A204.1 (cell line): Measurements from ENCODE around the gene MGLL.

Source experiments
- FAIRE-seq: peaks from 2 replicates; lab custom pipeline; 2012; peaks lifted over from hg19 to GRCh38; lab: Jason Lieb, UNC

MGLL gene

GRCh38 chr3:127787571-127788365, 34.5 kb downstream of the MGLL start:
- FAIRE-seq: no peak

- no peak for FAIRE-seq
These were observed 35.2 kb downstream of the MGLL start for GRCh38 chr3:127787071-127787490.

- FAIRE-seq: no peak
These were observed 35.8 kb downstream of the MGLL start for GRCh38 chr3:127786353-127787070.

- FAIRE-seq: no peak
These were observed 36.5 kb downstream of the MGLL start for GRCh38 chr3:127785711-127786265.

- FAIRE-seq: no peak
These were observed 37.2 kb downstream of the MGLL start for GRCh38 chr3:127784865-127785710.

- FAIRE-seq: no peak
These were observed 38.0 kb downstream of the MGLL start for GRCh38 chr3:127784283-127784682.

- no peak for FAIRE-seq
These were observed 38.6 kb downstream of the MGLL start for GRCh38 chr3:127783642-127784160.

GRCh38 chr3:127783166-127783565, 39.1 kb downstream of the MGLL start:
- FAIRE-seq: no peak

- no peak for FAIRE-seq
These were observed 40.8 kb downstream of the MGLL start for GRCh38 chr3:127781411-127782001.

GRCh38 chr3:127780536-127781400, 41.5 kb downstream of the MGLL start:
- FAIRE-seq: no peak

- no peak for FAIRE-seq
These were observed 42.6 kb downstream of the MGLL start for GRCh38 chr3:127779747-127780146.

GRCh38 chr3:127777921-127778656, 44.2 kb downstream of the MGLL start:
- no peak for FAIRE-seq

- FAIRE-seq: no peak
These were observed 45.0 kb downstream of the MGLL start for GRCh38 chr3:127777332-127777731.

- FAIRE-seq: no peak
These were observed 46.0 kb downstream of the MGLL start for GRCh38 chr3:127776347-127776746.

GRCh38 chr3:127775398-127776109, 46.8 kb downstream of the MGLL start:
- no peak for FAIRE-seq

- FAIRE-seq: no peak
These were observed 47.7 kb downstream of the MGLL start for GRCh38 chr3:127774647-127775046.

GRCh38 chr3:127773752-127774395, 48.4 kb downstream of the MGLL start:
- no peak for FAIRE-seq

GRCh38 chr3:127772827-127773751, 49.2 kb downstream of the MGLL start:
- FAIRE-seq: no peak
